Measurements from ENCODE around the gene ATXN7L1. TPM values are rescaled to one million over a fixed set of nuclear protein-coding genes. Genes with fewer than 3 reads are reported as not detected.

Gene ATXN7L1
- polyA plus RNA-seq, 4 donors: 9.4 to 12.6 (median 10.8) TPM

GRCh38 chr7:105786520-105787470 lies 89.6 kb downstream of the ATXN7L1 start:
- DNase-seq (ENCODE audit: low read depth in 4 of 4, low spot score in 3 of 4): no peak

- no peak for DNase-seq (ENCODE audit: low read depth in 4 of 4, low spot score in 3 of 4)
Measured at GRCh38 chr7:105782391-105783042, 93.9 kb downstream of the ATXN7L1 start.

GRCh38 chr7:105779856-105780780 lies 96.3 kb downstream of the ATXN7L1 start:
- no peak for DNase-seq (ENCODE audit: low read depth in 4 of 4, low spot score in 3 of 4)

- DNase-seq (ENCODE audit: low read depth in 4 of 4, low spot score in 3 of 4): no peak
Measured at GRCh38 chr7:105778956-105779355, 97.4 kb downstream of the ATXN7L1 start.

GRCh38 chr7:105776986-105777910 lies 99.2 kb downstream of the ATXN7L1 start:
- no peak for DNase-seq (ENCODE audit: low read depth in 4 of 4, low spot score in 3 of 4)

- DNase-seq (ENCODE audit: low read depth in 4 of 4, low spot score in 3 of 4): no peak
Measured at GRCh38 chr7:105776068-105776790, 100.2 kb downstream of the ATXN7L1 start.

GRCh38 chr7:105775580-105775979 lies 100.8 kb downstream of the ATXN7L1 start:
- no peak for DNase-seq (ENCODE audit: low read depth in 4 of 4, low spot score in 3 of 4)

- DNase-seq (ENCODE audit: low read depth in 4 of 4, low spot score in 3 of 4): no peak
Measured at GRCh38 chr7:105773030-105773460, 103.4 kb downstream of the ATXN7L1 start.

- peak in 2 of 4 donors; percentile 18 to 28 for DNase-seq (ENCODE audit: low read depth in 4 of 4, low spot score in 3 of 4)
Measured at GRCh38 chr7:105769901-105770628, 106.3 kb downstream of the ATXN7L1 start.

- no peak for DNase-seq (ENCODE audit: low read depth in 4 of 4, low spot score in 3 of 4)
Measured at GRCh38 chr7:105768898-105769507, 107.4 kb downstream of the ATXN7L1 start.

- DNase-seq (ENCODE audit: low read depth in 4 of 4, low spot score in 3 of 4): no peak
Measured at GRCh38 chr7:105768117-105768516, 108.3 kb downstream of the ATXN7L1 start.

- DNase-seq (ENCODE audit: low read depth in 4 of 4, low spot score in 3 of 4): no peak
Measured at GRCh38 chr7:105766421-105767073, 109.9 kb downstream of the ATXN7L1 start.

GRCh38 chr7:105765846-105766245 lies 110.6 kb downstream of the ATXN7L1 start:
- no peak for DNase-seq (ENCODE audit: low read depth in 4 of 4, low spot score in 3 of 4)

GRCh38 chr7:105764506-105764905 lies 111.9 kb downstream of the ATXN7L1 start:
- DNase-seq (ENCODE audit: low read depth in 4 of 4, low spot score in 3 of 4): no peak

- no peak for DNase-seq (ENCODE audit: low read depth in 4 of 4, low spot score in 3 of 4)
Measured at GRCh38 chr7:105760551-105761447, 115.6 kb downstream of the ATXN7L1 start.
